PC-9 (cell line): ENCODE measurements around the gene GREM1.

Experiments
- CTCF ChIP-seq: fragments of 200-600 bp; sonication (generic); conservative IDR thresholded peaks from 2 replicates; pipeline ENCODE4 v1.6.1; 2017; ENCODE audit warnings: mixed run types, antibody characterized with exemption, mild to moderate bottlenecking, moderate library complexity
- EZH2 ChIP-seq: fragments of 200-600 bp; sonication (generic); IDR thresholded peaks from 2 replicates; pipeline ENCODE4 v1.8.0; 2017; ENCODE audit warnings: antibody characterized with exemption, low read depth

GRCh38 chr15:32775103-32775502 is 57.3 kb downstream of the GREM1 start:
- TF ChIP-seq CTCF: no peak
- no peak for TF ChIP-seq EZH2
